ENCODE results near the gene ARSB.

Gene ARSB

GRCh38 chr5:78792345-78793055 lies 192.6 kb downstream of the ARSB start:
- intact Hi-C loops (cut with DNase I): no loop called here
- no peak for DNase-seq

GRCh38 chr5:78791501-78792100 lies 193.5 kb downstream of the ARSB start:
- intact Hi-C loops (cut with DNase I): no loop called here
- DNase-seq: no peak

GRCh38 chr5:78787783-78788182 lies 197.3 kb downstream of the ARSB start:
- no peak for DNase-seq
- intact Hi-C loops (cut with DNase I): no loop called here

- DNase-seq: no peak
Observed at GRCh38 chr5:78785454-78785853, 199.7 kb downstream of the ARSB start.

GRCh38 chr5:78783434-78784130 lies 201.5 kb downstream of the ARSB start:
- DNase-seq: no peak
- intact Hi-C loops (cut with DNase I): no loop called here

More at GRCh38 chr5:78785454-78785853, 199.7 kb downstream of the ARSB start:
- intact Hi-C loops (cut with DNase I): no loop called here

GRCh38 chr5:78782728-78783127 lies 202.4 kb downstream of the ARSB start:
- no peak for DNase-seq
- intact Hi-C loops (cut with DNase I): no loop called here

GRCh38 chr5:78781611-78782286 lies 203.4 kb downstream of the ARSB start:
- DNase-seq: no peak
- intact Hi-C loops (cut with DNase I): no loop called here

- intact Hi-C loops (cut with DNase I): no loop called here
- no peak for DNase-seq
Observed at GRCh38 chr5:78779771-78780616, 205.1 kb downstream of the ARSB start.

GRCh38 chr5:78779262-78779661 lies 205.8 kb downstream of the ARSB start:
- no peak for DNase-seq
- intact Hi-C loops (cut with DNase I): no loop called here

- no peak for DNase-seq
- intact Hi-C loops (cut with DNase I): no loop called here
Observed at GRCh38 chr5:78778538-78778937, 206.6 kb downstream of the ARSB start.

GRCh38 chr5:78777901-78778300 lies 207.2 kb downstream of the ARSB start:
- intact Hi-C loops (cut with DNase I): no loop called here
- DNase-seq: no peak

- intact Hi-C loops (cut with DNase I): no loop called here
- DNase-seq: no peak
Observed at GRCh38 chr5:78776637-78777036, 208.5 kb downstream of the ARSB start.

GRCh38 chr5:78773655-78774054 lies 211.5 kb downstream of the ARSB start:
- intact Hi-C loops (cut with DNase I): no loop called here
- no peak for DNase-seq

- DNase-seq: no peak
- intact Hi-C loops (cut with DNase I): no loop called here
Observed at GRCh38 chr5:78771260-78772205, 213.6 kb downstream of the ARSB start.

- no peak for DNase-seq
- intact Hi-C loops (cut with DNase I): no loop called here
Observed at GRCh38 chr5:78768781-78769380, 216.2 kb downstream of the ARSB start.

- intact Hi-C loops (cut with DNase I): no loop called here
- no peak for DNase-seq
Observed at GRCh38 chr5:78766412-78766762, 218.7 kb downstream of the ARSB start.

- DNase-seq: no peak
- intact Hi-C loops (cut with DNase I): no loop called here
Observed at GRCh38 chr5:78765756-78766411, 219.2 kb downstream of the ARSB start.

GRCh38 chr5:78765116-78765515 lies 220.0 kb downstream of the ARSB start:
- intact Hi-C loops (cut with DNase I): no loop called here

More at GRCh38 chr5:78765116-78765515, 220.0 kb downstream of the ARSB start:
- no peak for DNase-seq
